SH-SY5Y (cell line): ENCODE results near the gene ADARB2.

Experiments
- GATA2 ChIP-seq: IDR thresholded peaks from 2 replicates; pipeline ENCODE4 v1.6.1; 2011; ENCODE audit warnings: mild to moderate bottlenecking, low read depth, low read length
- GATA3 ChIP-seq: IDR thresholded peaks from 2 replicates; pipeline ENCODE4 v1.6.1; 2011; ENCODE audit warnings: low read depth, mild to moderate bottlenecking, low read length, moderate library complexity

DNA sequence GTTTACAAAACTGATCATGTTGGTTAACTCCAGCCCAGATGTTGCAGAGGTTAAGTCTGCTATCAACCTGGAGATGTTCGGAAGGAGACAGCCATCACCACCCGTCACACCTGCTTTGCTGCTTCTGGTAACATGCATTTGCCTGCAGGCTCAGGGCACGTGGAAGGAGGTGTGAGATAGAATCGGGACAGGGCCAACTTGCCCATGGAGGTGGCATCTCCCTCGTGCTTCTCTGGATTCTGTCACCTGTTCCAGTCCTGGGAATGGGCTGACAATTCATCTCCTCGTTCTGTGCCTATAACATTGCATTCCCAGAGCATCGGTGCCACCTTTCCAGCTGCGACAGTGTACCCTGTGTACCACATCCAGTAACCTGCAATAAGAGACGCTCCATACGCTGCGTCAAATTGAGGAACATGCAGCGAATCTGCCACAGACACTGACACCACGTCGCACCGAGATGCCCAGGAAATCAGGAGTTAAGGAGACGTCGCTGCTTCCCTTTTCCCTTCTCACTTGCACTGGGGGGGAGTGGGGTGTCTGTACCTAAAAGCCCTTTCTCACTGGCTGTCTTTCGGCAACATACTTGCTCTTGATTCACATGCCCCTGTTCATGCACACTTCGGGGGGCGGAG is 65.8 kb downstream of the ADARB2 start:
- TF ChIP-seq GATA3, result no peak
- no peak for TF ChIP-seq GATA2
